ENCODE measurements around the gene CHFR. TPM values are rescaled to one million over a fixed set of nuclear protein-coding genes. Genes with fewer than 3 reads are reported as not detected.
A peak's percentile ranks its signal among the peaks of the same experiment; 100 is the strongest.
"Not testable (repeated sequence)": the region's sequence is repeated elsewhere in the genome, so short reads cannot be mapped to it uniquely, and the experiment has no call there.

Gene CHFR
- total RNA-seq, 6 donors from 2014 or later, result 42.2 to 136 (median 50.5) TPM

DNA sequence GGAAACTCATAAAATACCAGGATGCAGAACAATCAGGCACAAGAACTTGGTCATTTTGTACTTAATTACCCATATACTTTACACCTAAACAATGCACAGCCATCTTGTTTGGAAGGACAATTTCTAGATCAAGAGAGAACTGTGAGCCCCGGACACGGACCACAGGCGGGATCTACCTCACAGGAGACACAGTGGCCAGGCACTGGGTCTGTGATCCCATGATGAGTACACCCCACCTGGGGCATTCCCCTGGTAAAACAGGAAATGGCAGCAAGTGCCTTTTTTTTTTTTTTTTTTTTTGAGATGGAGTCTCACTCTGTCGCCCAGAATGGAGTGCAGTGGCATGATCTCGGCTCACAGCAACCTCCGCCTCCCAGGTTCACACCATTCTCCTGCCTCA lies 74.0 kb downstream of the CHFR start:
- Histone ChIP-seq H3K4me3 (no peak overlapping the region), H3K4me1 (no peaks in the 10 kb centered on the region), H3K36me3 (peaks cover 32 to 86% (median 68%) of the 10 kb centered on the region in 4 donors), H3K27ac (no peak overlapping the region), H3K27me3 (no peaks in the 10 kb centered on the region), H3K9me3 (no peaks in the 10 kb centered on the region)
- no peak for ATAC-seq (ENCODE audit: low FRiP score in 2 of 2)
- WGBS, 2 donors, result 94% methylated on average over 6 of the region's 6 CpGs
- TF ChIP-seq, protein P1, sequence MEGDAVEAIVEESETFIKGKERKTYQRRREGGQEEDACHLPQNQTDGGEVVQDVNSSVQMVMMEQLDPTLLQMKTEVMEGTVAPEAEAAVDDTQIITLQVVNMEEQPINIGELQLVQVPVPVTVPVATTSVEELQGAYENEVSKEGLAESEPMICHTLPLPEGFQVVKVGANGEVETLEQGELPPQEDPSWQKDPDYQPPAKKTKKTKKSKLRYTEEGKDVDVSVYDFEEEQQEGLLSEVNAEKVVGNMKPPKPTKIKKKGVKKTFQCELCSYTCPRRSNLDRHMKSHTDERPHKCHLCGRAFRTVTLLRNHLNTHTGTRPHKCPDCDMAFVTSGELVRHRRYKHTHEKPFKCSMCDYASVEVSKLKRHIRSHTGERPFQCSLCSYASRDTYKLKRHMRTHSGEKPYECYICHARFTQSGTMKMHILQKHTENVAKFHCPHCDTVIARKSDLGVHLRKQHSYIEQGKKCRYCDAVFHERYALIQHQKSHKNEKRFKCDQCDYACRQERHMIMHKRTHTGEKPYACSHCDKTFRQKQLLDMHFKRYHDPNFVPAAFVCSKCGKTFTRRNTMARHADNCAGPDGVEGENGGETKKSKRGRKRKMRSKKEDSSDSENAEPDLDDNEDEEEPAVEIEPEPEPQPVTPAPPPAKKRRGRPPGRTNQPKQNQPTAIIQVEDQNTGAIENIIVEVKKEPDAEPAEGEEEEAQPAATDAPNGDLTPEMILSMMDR (IDR thresholded peaks at IDR 0.05), result no peak
- TF ChIP-seq POLR2AphosphoS5 (IDR thresholded peaks at IDR 0.05) (no peak), POLR2A (IDR thresholded peaks at IDR 0.05) (no peak), EP300 (IDR thresholded peaks at IDR 0.05) (no peak)
- DNase-seq, result no peak

GRCh38 chr12:132812631-132813305 lies 74.6 kb downstream of the CHFR start:
- ATAC-seq (ENCODE audit: low FRiP score in 2 of 2), result peak in 1 of 2 donors; percentile 46
- peaks cover 33 to 87% (median 71%) of the 10 kb centered on the region in 4 donors for H3K36me3 ChIP-seq
- H3K9me3 ChIP-seq, result no peaks in the 10 kb centered on the region
- H3K27me3 ChIP-seq, result no peaks in the 10 kb centered on the region
- no peak overlapping the region for H3K27ac ChIP-seq
- DNase-seq, result no peak
- TF ChIP-seq POLR2A (IDR thresholded peaks at IDR 0.05) (no peak), EP300 (IDR thresholded peaks at IDR 0.05) (no peak), POLR2AphosphoS5 (IDR thresholded peaks at IDR 0.05) (no peak)
- TF ChIP-seq, protein P1 (IDR thresholded peaks at IDR 0.05), result no peak
- H3K4me1 ChIP-seq, result no peaks in the 10 kb centered on the region
- WGBS, 2 donors, result 89 to 92% methylated on average over 7 to 8 of the region's 8 CpGs
- no peak overlapping the region for H3K4me3 ChIP-seq

GRCh38 chr12:132809391-132809790 lies 78.0 kb downstream of the CHFR start:
- not testable (repeated sequence) for H3K27me3 ChIP-seq, H3K27ac ChIP-seq

GRCh38 chr12:132807295-132808092 lies 79.9 kb downstream of the CHFR start:
- no peak for DNase-seq
- WGBS, 2 donors, result 89 to 92% methylated on average over 18 to 20 of the region's 25 CpGs
- H3K27me3 ChIP-seq, result no peaks in the 10 kb centered on the region
- ATAC-seq (ENCODE audit: low FRiP score in 2 of 2), result no peak
- no peaks in the 10 kb centered on the region for H3K4me1 ChIP-seq
- peaks cover 35 to 94% (median 77%) of the 10 kb centered on the region in 4 donors for H3K36me3 ChIP-seq
- H3K9me3 ChIP-seq, result no peaks in the 10 kb centered on the region
- no peak overlapping the region for H3K4me3 ChIP-seq
- TF ChIP-seq POLR2AphosphoS5 (IDR thresholded peaks at IDR 0.05), result no peak
- H3K27ac ChIP-seq, result no peak overlapping the region

More at GRCh38 chr12:132809391-132809790, 78.0 kb downstream of the CHFR start:
- H3K4me1 ChIP-seq; H3K9me3 ChIP-seq; DNase-seq; ATAC-seq (ENCODE audit: low FRiP score in 2 of 2); H3K4me3 ChIP-seq: not testable (repeated sequence)
- TF ChIP-seq, protein P1 (IDR thresholded peaks at IDR 0.05), result peak in 1 of 6 experiments; percentile 22
- peaks cover 31 to 92% (median 76%) of the 10 kb centered on the region in 4 donors for H3K36me3 ChIP-seq
- WGBS, 2 donors, result 66 to 86% methylated on average over 6 to 13 of the region's 13 CpGs

DNA sequence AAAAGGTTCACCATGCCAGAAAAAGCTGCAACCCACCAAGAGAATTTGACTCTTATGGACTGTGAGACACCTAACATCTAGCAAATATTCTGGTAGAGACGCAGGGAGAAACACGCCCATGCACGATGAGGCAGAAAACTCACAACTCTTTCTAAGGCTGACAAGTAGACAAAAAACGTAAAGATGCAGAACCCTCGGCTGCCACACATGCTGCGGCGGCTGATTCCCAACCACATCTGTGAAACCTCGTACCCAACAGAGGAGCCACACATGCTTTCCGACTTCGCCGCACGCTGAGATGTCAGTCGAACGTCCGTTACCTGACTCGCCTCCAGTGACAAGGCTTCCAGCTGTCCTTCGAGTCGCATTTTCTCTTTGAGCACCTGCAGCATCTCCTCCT lies 80.5 kb downstream of the CHFR start:
- Histone ChIP-seq H3K4me3 (no peak overlapping the region), H3K9me3 (no peaks in the 10 kb centered on the region), H3K36me3 (peaks cover 36 to 94% (median 79%) of the 10 kb centered on the region in 4 donors), H3K27ac (no peak overlapping the region), H3K27me3 (no peaks in the 10 kb centered on the region), H3K4me1 (no peaks in the 10 kb centered on the region)
- DNase-seq, result no peak
- TF ChIP-seq EP300 (IDR thresholded peaks at IDR 0.05) (no peak), POLR2A (IDR thresholded peaks at IDR 0.05) (no peak), POLR2AphosphoS5 (IDR thresholded peaks at IDR 0.05) (no peak)
- TF ChIP-seq, protein P1 (IDR thresholded peaks at IDR 0.05), result no peak
- no peak for ATAC-seq (ENCODE audit: low FRiP score in 2 of 2)
- WGBS, 2 donors, result 87 to 90% methylated on average over 18 of the region's 18 CpGs

All from upper lobe of left lung (tissue), 6 donors.